Osteocyte (in vitro differentiated cells): Measurements from ENCODE around the gene TLCD2. TPM values are rescaled to one million over a fixed set of nuclear protein-coding genes. Genes with fewer than 3 reads are reported as not detected.
A peak's percentile ranks its signal among the peaks of the same experiment; 100 is the strongest.

Experiments
- DNase-seq: peaks from one replicate; pipeline ENCODE4 v3.0.0; 2021; ENCODE audit warnings: mixed read lengths; ENCODE audit not compliant: unreplicated experiment; ENCODE audit errors: extremely low spot score
- H3K27ac Mint-ChIP-seq: one replicate; pipeline ENCODE4 v1.8.0; 2021; ENCODE audit warnings: mild to moderate bottlenecking, mixed read lengths; ENCODE audit not compliant: unreplicated experiment
- H3K27me3 Mint-ChIP-seq: one replicate; pipeline ENCODE4 v1.8.0; 2021; ENCODE audit warnings: mixed read lengths; ENCODE audit not compliant: unreplicated experiment
- H3K36me3 Mint-ChIP-seq: one replicate; pipeline ENCODE4 v1.8.0; 2021; ENCODE audit warnings: mixed read lengths; ENCODE audit not compliant: unreplicated experiment
- H3K4me1 Mint-ChIP-seq: one replicate; pipeline ENCODE4 v1.8.0; 2021; ENCODE audit warnings: mixed read lengths; ENCODE audit not compliant: unreplicated experiment
- H3K4me3 Mint-ChIP-seq: one replicate; pipeline ENCODE4 v1.8.0; 2021; ENCODE audit warnings: mild to moderate bottlenecking, moderate library complexity, mixed read lengths; ENCODE audit not compliant: unreplicated experiment
- H3K9me3 Mint-ChIP-seq: one replicate; pipeline ENCODE4 v1.8.0; 2021; ENCODE audit warnings: mixed read lengths; ENCODE audit not compliant: unreplicated experiment
- CTCF ChIP-seq: fragments of 200-600 bp; sonication (generic); IDR thresholded peaks from 2 replicates; pipeline ENCODE4 v1.5.0; 2021; ENCODE audit warnings: antibody characterized with exemption, mild to moderate bottlenecking, moderate library complexity
- total RNA-seq: library from RNA; stranded (reverse); gene quantifications from 2 replicates; pipeline ENCODE4 v1.2.1, GENCODE V29; 2021

Gene TLCD2
- total RNA-seq, 1 donor from 2014 or later, result 4.2 TPM

GRCh38 chr17:1715803-1716075 lies 5.6 kb upstream of the TLCD2 start:
- no peak for TF ChIP-seq CTCF
- Mint-ChIP-seq H3K4me3 (peak overlapping the region; percentile 94), H3K27me3 (no peaks in the 10 kb centered on the region), H3K4me1 (peaks cover 60% of the 10 kb centered on the region), H3K9me3 (no peaks in the 10 kb centered on the region), H3K36me3 (peaks cover 17% of the 10 kb centered on the region), H3K27ac (peak overlapping the region; percentile 97)
- DNase-seq, result no peak

GRCh38 chr17:1714980-1715802 lies 5.0 kb upstream of the TLCD2 start:
- Mint-ChIP-seq H3K4me1 (peaks cover 59% of the 10 kb centered on the region), H3K27ac (peak overlapping the region; percentile 97), H3K36me3 (peaks cover 17% of the 10 kb centered on the region), H3K4me3 (peak overlapping the region; percentile 94), H3K27me3 (no peaks in the 10 kb centered on the region), H3K9me3 (no peaks in the 10 kb centered on the region)
- peak; percentile 96 for DNase-seq
- no peak for TF ChIP-seq CTCF

- Mint-ChIP-seq H3K27me3 (no peaks in the 10 kb centered on the region), H3K4me3 (peak overlapping the region; percentile 94), H3K4me1 (peaks cover 58% of the 10 kb centered on the region), H3K36me3 (peaks cover 17% of the 10 kb centered on the region), H3K27ac (peak overlapping the region; percentile 97), H3K9me3 (no peaks in the 10 kb centered on the region)
- DNase-seq, result peak; percentile 99
- TF ChIP-seq CTCF, result no peak
These were observed 4.3 kb upstream of the TLCD2 start for GRCh38 chr17:1714427-1714979.

- no peaks in the 10 kb centered on the region for H3K9me3 Mint-ChIP-seq
These were observed 3.8 kb upstream of the TLCD2 start for GRCh38 chr17:1713878-1714426.

More at GRCh38 chr17:1713878-1714426, 3.8 kb upstream of the TLCD2 start:
- H3K36me3 Mint-ChIP-seq, result peaks cover 17% of the 10 kb centered on the region
- TF ChIP-seq CTCF, result peak; percentile 46
- peak overlapping the region; percentile 97 for H3K27ac Mint-ChIP-seq
- no peak for DNase-seq
- H3K4me3 Mint-ChIP-seq, result peak overlapping the region; percentile 94
- no peaks in the 10 kb centered on the region for H3K27me3 Mint-ChIP-seq
- H3K4me1 Mint-ChIP-seq, result peaks cover 58% of the 10 kb centered on the region
